ENCODE data around the gene GMEB2.

DNA sequence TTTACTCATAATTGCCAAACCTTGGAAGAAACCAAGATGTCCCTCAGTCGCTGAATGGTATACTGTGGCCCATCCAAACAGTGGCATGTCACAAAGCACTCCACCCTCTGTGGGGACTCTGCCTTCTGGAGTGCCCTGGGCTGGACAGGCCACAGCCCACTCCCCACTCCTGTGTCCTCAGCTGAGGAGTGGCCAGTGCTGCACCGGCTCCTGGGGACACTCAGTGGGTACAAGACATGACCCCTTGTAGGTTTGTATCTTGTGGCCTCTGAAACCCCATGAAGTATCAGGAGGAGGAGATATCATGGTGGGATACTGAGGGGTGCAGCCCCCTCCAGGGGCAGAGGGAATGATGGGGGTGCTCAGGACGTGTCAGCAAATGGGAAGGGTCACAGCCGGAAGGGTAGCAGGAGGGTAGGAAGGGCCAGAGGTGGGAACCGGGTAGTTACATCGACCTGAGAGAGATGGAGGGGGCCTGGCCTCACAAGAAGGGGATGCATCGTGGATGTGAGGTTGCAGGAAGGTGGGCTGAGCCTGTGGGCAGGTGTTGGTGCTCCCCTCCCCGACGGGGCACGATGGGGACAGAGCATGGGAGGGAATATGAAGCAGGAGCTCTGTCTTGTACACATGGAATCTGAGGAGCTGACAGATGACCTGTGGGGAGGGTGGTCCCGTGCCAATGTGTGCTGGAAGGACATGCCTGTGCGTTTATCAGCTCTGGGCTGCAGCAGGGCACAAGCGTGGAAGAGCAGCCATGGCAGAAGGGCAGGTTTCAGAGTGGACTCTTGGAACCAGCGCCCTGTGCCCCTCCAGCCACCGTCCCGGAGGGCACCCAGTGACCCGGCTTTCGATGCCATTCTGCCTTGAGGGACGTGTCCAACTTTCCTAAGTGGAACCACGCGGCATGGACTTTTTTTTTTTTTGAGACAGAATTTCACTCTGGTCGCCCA, 41.0 kb downstream of the GMEB2 start:
- TF ChIP-seq CTCF (IDR thresholded peaks at IDR 0.05) (no peak), EZH2phosphoT487 (IDR thresholded peaks at IDR 0.05) (no peak)
